Suprapubic skin (tissue), 4 donors: ENCODE results near the gene CROCC2.

Experiments used
- CTCF ChIP-seq, 2 donors: fragments of 200-600 bp in 1 of 2; fragments of 450-650 bp in 1 of 2; sonication (generic) in 1 of 2; IDR thresholded peaks; one replicate each; pipeline ENCODE4 v1.5.1; 2016 to 2019; ENCODE audit warnings: antibody characterized with exemption in 2 of 2, mild to moderate bottlenecking in 1 of 2, moderate library complexity in 1 of 2
- EP300 ChIP-seq: sonication (generic); formaldehyde crosslinking; IDR thresholded peaks from one replicate; pipeline ENCODE4 v1.6.1; 2017; ENCODE audit warnings: antibody characterized with exemption
- POLR2A ChIP-seq, 2 donors: fragments of 450-650 bp; IDR thresholded peaks; one replicate each; pipeline ENCODE4 v1.6.1; 2017; ENCODE audit warnings: antibody characterized with exemption in 2 of 2, mild to moderate bottlenecking in 2 of 2, moderate library complexity in 2 of 2
- POLR2AphosphoS5 ChIP-seq, 3 donors: sonication (generic); formaldehyde crosslinking; IDR thresholded peaks; one replicate each; pipeline ENCODE4 v1.6.1; 2017; ENCODE audit warnings: antibody characterized with exemption in 3 of 3

GRCh38 chr2:240935103-240935876, 29.2 kb downstream of the CROCC2 start:
- TF ChIP-seq POLR2A (IDR thresholded peaks at IDR 0.05) (no peak), CTCF (IDR thresholded peaks at IDR 0.05) (no peak), EP300 (no peak), POLR2AphosphoS5 (IDR thresholded peaks at IDR 0.05) (no peak)
